ENCODE results near the gene SCN5A. TPM values are rescaled to one million over a fixed set of nuclear protein-coding genes. Genes with fewer than 3 reads are reported as not detected.

Gene SCN5A
- total RNA-seq, 1 experiment from 2014 or later, result 0.54 TPM

DNA sequence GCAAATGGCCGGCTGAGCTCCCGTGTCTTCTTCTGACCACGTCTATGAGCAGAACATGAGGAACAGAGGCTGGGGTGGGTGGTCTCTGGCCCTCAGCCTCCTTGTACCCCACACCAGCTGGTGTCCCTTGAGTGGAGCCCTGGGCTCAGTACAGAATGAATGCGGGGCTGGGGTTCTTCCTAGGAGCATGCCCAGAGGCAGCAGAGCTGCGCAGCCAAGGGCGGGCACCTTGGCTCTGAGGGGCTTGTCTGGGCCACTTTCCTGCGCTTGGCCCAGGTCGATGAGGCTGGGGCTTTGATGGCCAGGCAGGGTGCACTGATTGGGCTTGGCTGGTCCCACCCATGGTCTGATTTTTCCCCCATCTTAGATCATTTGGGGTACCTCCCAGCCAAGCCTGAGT lies 6.4 kb downstream of the SCN5A start:
- no peak for DNase-seq (ENCODE audit: low spot score)
- Histone ChIP-seq H3K9me3 (ENCODE audit: low read depth, low read length, poor library complexity, severe bottlenecking) (no peaks in the 10 kb centered on the region), H3K4me1 (ENCODE audit: insufficient read depth, low read length, poor library complexity, severe bottlenecking) (no peaks in the 10 kb centered on the region), H3K36me3 (ENCODE audit: insufficient read depth, low read length, poor library complexity, severe bottlenecking) (no peaks in the 10 kb centered on the region), H3K4me3 (ENCODE audit: low read depth, low read length, poor library complexity, severe bottlenecking) (no peak overlapping the region), H3K27me3 (replicated peaks; ENCODE audit: insufficient read depth, low read depth, low read length, poor library complexity) (no peaks in the 10 kb centered on the region), H3K27ac (ENCODE audit: low read depth, low read length, poor library complexity, severe bottlenecking) (no peak overlapping the region)
- BruUV-seq (replicated peaks), result no TSS peak
- intact Hi-C loops (cut with micrococcal nuclease; ENCODE audit: unreplicated experiment), result no loop called here
- ChIA-PET CTCF (no interaction called here), POLR2A (ENCODE audit: low non-redundant PET) (no interaction called here)
- TF ChIP-seq, protein P1, sequence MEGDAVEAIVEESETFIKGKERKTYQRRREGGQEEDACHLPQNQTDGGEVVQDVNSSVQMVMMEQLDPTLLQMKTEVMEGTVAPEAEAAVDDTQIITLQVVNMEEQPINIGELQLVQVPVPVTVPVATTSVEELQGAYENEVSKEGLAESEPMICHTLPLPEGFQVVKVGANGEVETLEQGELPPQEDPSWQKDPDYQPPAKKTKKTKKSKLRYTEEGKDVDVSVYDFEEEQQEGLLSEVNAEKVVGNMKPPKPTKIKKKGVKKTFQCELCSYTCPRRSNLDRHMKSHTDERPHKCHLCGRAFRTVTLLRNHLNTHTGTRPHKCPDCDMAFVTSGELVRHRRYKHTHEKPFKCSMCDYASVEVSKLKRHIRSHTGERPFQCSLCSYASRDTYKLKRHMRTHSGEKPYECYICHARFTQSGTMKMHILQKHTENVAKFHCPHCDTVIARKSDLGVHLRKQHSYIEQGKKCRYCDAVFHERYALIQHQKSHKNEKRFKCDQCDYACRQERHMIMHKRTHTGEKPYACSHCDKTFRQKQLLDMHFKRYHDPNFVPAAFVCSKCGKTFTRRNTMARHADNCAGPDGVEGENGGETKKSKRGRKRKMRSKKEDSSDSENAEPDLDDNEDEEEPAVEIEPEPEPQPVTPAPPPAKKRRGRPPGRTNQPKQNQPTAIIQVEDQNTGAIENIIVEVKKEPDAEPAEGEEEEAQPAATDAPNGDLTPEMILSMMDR (conservative IDR thresholded peaks at IDR 0.05; ENCODE audit: low read depth, low read length), result no peak
- TF ChIP-seq EZH2 (IDR thresholded peaks at IDR 0.05; ENCODE audit: borderline replicate concordance, low read depth, low read length, poor library complexity, severe bottlenecking), result no peak

DNA sequence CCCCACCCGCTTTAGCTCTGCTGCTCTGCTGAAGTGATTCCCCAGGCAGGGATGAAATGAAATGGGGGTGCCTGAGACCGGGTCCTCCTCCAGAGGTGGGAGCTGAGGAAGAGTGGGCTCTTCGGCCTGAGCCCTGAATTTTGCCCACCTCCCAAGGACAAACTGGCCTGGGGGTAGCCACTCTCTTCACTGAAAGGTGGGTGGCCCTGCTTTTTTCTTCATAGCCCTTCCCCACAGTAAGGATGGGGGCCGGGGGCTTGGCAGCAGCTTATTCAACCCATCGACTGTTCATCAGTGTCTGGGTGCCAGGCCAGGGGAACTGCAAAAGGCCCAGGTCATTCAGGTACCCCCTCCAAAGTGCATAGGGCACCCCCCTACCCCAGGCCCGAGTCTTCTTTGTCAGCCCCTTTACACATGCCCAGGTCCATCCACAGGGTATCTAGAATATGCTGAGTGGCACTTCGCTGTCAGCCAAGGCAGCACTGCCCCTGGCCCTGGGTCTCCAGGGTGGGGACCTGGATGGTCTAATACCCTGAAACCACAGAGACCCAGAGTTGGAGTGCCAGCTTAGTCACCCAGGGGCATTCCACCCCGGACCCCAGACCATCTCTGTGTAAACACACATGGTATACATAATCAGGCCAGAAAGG lies 7.9 kb downstream of the SCN5A start:
- TF ChIP-seq, protein P1 (conservative IDR thresholded peaks at IDR 0.05; ENCODE audit: low read depth, low read length), result no peak
- no peak for TF ChIP-seq EZH2 (IDR thresholded peaks at IDR 0.05; ENCODE audit: borderline replicate concordance, low read depth, low read length, poor library complexity, severe bottlenecking)
- Histone ChIP-seq H3K27me3 (replicated peaks; ENCODE audit: insufficient read depth, low read depth, low read length, poor library complexity) (no peaks in the 10 kb centered on the region), H3K4me3 (ENCODE audit: low read depth, low read length, poor library complexity, severe bottlenecking) (no peak overlapping the region), H3K36me3 (ENCODE audit: insufficient read depth, low read length, poor library complexity, severe bottlenecking) (no peaks in the 10 kb centered on the region), H3K27ac (ENCODE audit: low read depth, low read length, poor library complexity, severe bottlenecking) (no peak overlapping the region), H3K9me3 (ENCODE audit: low read depth, low read length, poor library complexity, severe bottlenecking) (no peaks in the 10 kb centered on the region), H3K4me1 (ENCODE audit: insufficient read depth, low read length, poor library complexity, severe bottlenecking) (no peaks in the 10 kb centered on the region)
- ChIA-PET POLR2A (ENCODE audit: low non-redundant PET) (no interaction called here), CTCF (no interaction called here)
- DNase-seq (ENCODE audit: low spot score), result no peak
- intact Hi-C loops (cut with micrococcal nuclease; ENCODE audit: unreplicated experiment), result no loop called here
- BruUV-seq (replicated peaks), result no TSS peak

DNA sequence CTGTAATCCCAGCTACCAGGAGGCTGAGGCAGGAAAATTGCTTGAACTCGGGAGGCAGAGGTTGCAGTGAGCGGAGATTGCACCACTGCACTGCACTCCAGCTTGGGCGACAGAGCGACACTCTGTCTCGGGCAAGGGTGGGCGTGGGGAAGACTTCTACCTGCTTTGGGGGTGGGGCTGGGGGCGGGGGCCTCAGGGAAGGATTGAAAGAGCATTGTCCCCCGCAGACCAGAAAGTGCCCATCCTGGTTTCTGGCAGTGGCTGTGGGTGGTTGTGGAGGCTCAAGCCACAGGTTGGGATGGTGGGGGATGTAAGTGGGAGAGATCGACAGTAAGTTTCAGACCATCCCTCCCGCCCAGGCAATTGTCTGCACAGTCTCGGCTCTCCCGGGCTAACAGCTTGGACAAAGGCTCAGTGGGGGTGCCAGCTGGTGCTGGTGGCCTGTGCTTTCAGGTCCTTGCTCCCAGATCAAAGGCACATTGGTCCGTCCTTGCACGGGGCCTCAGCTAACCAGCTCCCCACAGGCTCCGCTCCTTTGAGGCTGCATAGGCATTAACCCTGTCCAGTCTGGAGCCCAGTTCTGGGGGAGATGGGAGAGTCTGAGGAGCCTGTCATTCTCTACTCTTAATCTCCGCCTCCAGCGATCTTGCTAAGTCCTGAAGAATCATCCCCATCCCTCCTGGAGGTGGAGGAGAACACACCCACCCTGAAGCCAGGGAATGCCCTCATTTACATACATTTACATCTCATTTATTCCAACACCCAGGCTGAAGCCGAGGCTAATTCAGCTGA lies 8.6 kb downstream of the SCN5A start:
- Histone ChIP-seq H3K27ac (ENCODE audit: low read depth, low read length, poor library complexity, severe bottlenecking) (no peak overlapping the region), H3K4me1 (ENCODE audit: insufficient read depth, low read length, poor library complexity, severe bottlenecking) (no peaks in the 10 kb centered on the region), H3K4me3 (ENCODE audit: low read depth, low read length, poor library complexity, severe bottlenecking) (no peak overlapping the region), H3K27me3 (replicated peaks; ENCODE audit: insufficient read depth, low read depth, low read length, poor library complexity) (no peaks in the 10 kb centered on the region), H3K9me3 (ENCODE audit: low read depth, low read length, poor library complexity, severe bottlenecking) (no peaks in the 10 kb centered on the region), H3K36me3 (ENCODE audit: insufficient read depth, low read length, poor library complexity, severe bottlenecking) (no peaks in the 10 kb centered on the region)
- intact Hi-C loops (cut with micrococcal nuclease; ENCODE audit: unreplicated experiment), result no loop called here
- ChIA-PET POLR2A (ENCODE audit: low non-redundant PET) (no interaction called here), CTCF (no interaction called here)
- DNase-seq (ENCODE audit: low spot score), result no peak
- no peak for TF ChIP-seq EZH2 (IDR thresholded peaks at IDR 0.05; ENCODE audit: borderline replicate concordance, low read depth, low read length, poor library complexity, severe bottlenecking)
- BruUV-seq (replicated peaks), result no TSS peak

Measured in A673 (cell line).